Esophagus (tissue), 2 donors: ENCODE data around the gene IQGAP3. TPM values are rescaled to one million over a fixed set of nuclear protein-coding genes. Genes with fewer than 3 reads are reported as not detected.

ENCODE experiments used
- H3K27ac ChIP-seq, 2 donors: one replicate each; pipeline ENCODE4 v1.5.1; 2013; ENCODE audit warnings: low read depth in 2 of 2, mild to moderate bottlenecking in 2 of 2, inconsistent platforms in 1 of 2, low read length in 1 of 2, moderate library complexity in 1 of 2
- H3K27me3 ChIP-seq, 2 donors: one replicate each; pipeline ENCODE4 v1.6.1; 2013; ENCODE audit warnings: low read length in 2 of 2, control low read depth in 1 of 2, mild to moderate bottlenecking in 1 of 2; ENCODE audit not compliant: insufficient read depth in 2 of 2, control insufficient read depth in 1 of 2
- H3K36me3 ChIP-seq, 2 donors: one replicate each; pipeline ENCODE4 v1.6.1; 2013; ENCODE audit warnings: low read length in 1 of 2; ENCODE audit not compliant: control insufficient read depth in 2 of 2, insufficient read depth in 2 of 2
- H3K4me1 ChIP-seq, 2 donors: one replicate each; pipeline ENCODE4 v1.6.1; 2013; ENCODE audit warnings: low read length in 1 of 2; ENCODE audit not compliant: control insufficient read depth in 2 of 2, insufficient read depth in 2 of 2
- H3K4me3 ChIP-seq, 2 donors: one replicate each; pipeline ENCODE4 v1.5.1; 2013; ENCODE audit warnings: low read length in 2 of 2, mild to moderate bottlenecking in 2 of 2, low read depth in 1 of 2, moderate library complexity in 1 of 2
- H3K9me3 ChIP-seq, 2 donors: one replicate each; pipeline ENCODE4 v1.6.1; 2013; ENCODE audit warnings: mild to moderate bottlenecking in 2 of 2, low read depth in 1 of 2, low read length in 1 of 2, moderate library complexity in 1 of 2; ENCODE audit not compliant: control insufficient read depth in 2 of 2, insufficient read depth in 1 of 2
- WGBS, 2 donors: extraction: QIAGEN DNeasy Blood & Tissue Kit; methylation state at CpG; one replicate each; pipeline ENCODE4 v1.1.7; 2013; 5-methylcytosine and 5-hydroxymethylcytosine counted together
- polyA plus RNA-seq, 2 donors: library from polyadenylated mRNA; stranded (reverse); fragments of 200-250 nt; gene quantifications; one replicate each; pipeline ENCODE4 v1.2.3, GENCODE V29; 2013
- donor health status: healthy with polysubstance abuse.
- donor health status: Bipolar disorder and iron deficiency.

The IQGAP3 gene
- polyA plus RNA-seq, 2 donors = 3.8 to 7.8 TPM

DNA sequence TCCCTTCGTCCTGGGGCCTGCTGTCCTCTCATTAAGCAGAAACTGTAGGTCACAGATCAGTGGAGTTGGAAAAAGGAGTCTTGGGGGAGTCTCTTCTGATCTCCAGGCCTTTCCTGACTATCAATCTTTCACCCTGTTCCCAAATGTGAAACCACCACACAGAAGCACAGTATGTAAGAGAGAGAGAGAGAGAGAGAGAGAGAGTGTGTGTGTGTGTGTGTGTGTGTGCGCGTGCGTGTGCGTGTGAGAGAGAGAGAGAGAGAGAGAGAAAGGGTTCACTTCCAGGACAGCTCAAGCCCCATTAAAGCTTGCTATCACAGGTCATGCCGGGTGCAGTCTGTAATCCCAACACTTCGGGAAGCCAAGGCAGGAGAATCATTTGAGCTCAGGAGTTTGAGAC lies 5.7 kb upstream of the IQGAP3 start:
- Histone ChIP-seq H3K36me3 (no peaks in the 10 kb centered on the region), H3K27ac (no peak overlapping the region), H3K27me3 (no peaks in the 10 kb centered on the region), H3K4me1 (no peaks in the 10 kb centered on the region), H3K9me3 (no peaks in the 10 kb centered on the region), H3K4me3 (no peak overlapping the region)
- 51 to 69% methylated on average over 3 to 7 of the region's 7 CpGs for WGBS, 2 donors

DNA sequence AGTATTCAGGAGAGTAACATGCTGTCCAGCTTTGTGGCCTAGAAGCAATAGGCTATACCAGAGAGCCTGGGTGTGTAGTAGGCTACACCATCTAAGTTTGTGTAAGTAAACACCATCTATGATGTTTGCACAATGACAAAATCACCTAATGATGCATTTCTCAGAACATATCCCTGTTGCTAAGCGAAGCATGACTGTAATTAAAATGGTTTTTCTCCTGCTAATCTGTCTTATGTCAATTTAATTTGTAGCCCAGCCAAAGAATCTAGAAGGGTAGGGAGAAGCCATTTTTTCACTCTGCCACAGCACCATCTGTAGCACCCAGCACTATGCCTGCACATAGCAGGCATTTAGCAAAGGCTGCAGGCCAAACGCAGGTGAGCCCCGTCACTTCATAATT lies 5.2 kb upstream of the IQGAP3 start:
- Histone ChIP-seq H3K4me1 (no peaks in the 10 kb centered on the region), H3K9me3 (no peaks in the 10 kb centered on the region), H3K27ac (no peak overlapping the region), H3K36me3 (no peaks in the 10 kb centered on the region), H3K4me3 (no peak overlapping the region), H3K27me3 (no peaks in the 10 kb centered on the region)
- WGBS, 2 donors = 84 to 85% methylated on average over 3 of the region's 3 CpGs

DNA sequence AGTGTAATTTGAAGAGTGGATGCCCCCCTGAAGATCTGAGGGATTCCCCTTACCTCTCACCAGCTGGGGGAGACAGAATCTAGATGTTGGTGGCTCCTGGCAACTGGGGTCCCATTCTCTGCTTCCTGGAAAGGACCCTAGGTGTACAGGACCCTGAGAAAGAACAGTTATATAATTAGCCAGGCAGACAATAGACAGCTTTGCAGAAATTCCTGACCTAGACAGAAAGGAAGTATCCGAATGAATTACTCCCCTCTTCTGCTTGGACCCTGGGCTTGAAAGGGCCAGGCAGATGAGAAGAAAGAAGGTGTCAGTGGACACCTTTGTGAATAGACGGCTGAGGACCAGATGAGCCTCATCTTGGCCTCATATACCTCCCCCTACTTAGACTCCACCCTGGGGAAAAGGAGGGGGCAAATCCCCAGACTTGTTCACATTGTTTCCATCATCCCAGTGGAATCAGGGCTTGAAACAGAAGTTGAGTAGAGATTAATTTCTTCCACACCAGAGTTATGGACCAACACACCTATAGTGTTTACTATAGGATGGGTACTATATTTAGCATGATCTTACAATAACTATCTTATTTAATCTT lies 1.8 kb upstream of the IQGAP3 start:
- Histone ChIP-seq H3K36me3 (no peaks in the 10 kb centered on the region), H3K4me3 (no peak overlapping the region), H3K4me1 (peaks cover 2% of the 10 kb centered on the region in 2 donors), H3K27me3 (no peaks in the 10 kb centered on the region), H3K9me3 (no peaks in the 10 kb centered on the region), H3K27ac (no peak overlapping the region)
- 49 to 78% methylated on average over 2 of the region's 2 CpGs for WGBS, 2 donors

DNA sequence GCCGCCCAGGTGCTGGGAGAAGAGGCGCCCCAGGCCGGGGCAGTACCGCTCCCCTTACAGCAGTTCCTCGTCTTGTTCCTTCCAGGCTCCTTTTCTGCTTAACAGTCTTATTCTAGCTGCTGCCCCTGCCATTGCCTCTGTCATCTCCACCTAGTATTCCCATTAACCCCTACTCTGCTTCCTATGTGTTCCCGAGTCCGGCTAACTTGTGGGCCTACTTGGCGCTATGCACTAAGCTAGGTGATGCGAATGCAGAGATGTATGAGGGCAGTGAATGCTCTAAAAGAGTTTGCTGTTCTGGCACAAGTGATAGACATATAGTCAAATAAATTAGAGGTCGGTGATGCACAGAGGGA lies 276 bp upstream of the IQGAP3 start:
- Histone ChIP-seq H3K36me3 (no peaks in the 10 kb centered on the region), H3K4me1 (peaks cover 2% of the 10 kb centered on the region in 2 donors), H3K27me3 (no peaks in the 10 kb centered on the region), H3K9me3 (no peaks in the 10 kb centered on the region), H3K27ac (no peak overlapping the region), H3K4me3 (no peak overlapping the region)
- 37 to 38% methylated on average over 9 to 10 of the region's 10 CpGs for WGBS, 2 donors

DNA sequence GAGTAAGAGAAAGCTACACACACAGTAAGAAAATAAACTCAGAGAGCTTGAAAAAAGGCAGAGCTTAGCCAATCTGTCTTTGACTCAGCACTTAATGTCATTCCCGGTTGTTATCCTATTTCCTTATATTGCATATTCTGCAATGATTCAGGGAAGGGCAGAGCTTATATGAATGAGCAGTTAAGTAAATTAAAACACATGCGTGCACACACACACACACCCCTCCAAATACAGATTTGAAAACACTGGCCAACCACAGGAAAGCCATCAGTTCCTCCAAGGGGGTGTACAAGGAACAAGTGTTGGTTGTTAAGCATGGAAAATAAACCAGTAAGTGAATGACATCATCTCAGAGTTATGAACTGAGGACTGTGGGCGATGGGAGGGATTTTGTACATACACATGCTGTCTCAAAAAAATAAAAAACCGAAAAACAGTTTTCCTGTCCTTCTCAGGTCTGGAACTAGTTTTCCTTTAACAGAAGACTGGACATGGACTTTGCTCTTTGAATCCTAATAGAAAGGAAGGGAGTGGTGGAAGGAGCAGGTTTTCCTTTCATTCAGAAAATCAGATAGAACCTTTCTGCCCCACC lies 1.0 kb downstream of the IQGAP3 start:
- H3K36me3 ChIP-seq = no peaks in the 10 kb centered on the region
- H3K27me3 ChIP-seq = no peaks in the 10 kb centered on the region
- H3K9me3 ChIP-seq = no peaks in the 10 kb centered on the region
- H3K27ac ChIP-seq = peak overlapping the region in 1 of 2 donors; percentile 42
- H3K4me3 ChIP-seq = peak overlapping the region in 1 of 2 donors; percentile 53
- peaks cover 2% of the 10 kb centered on the region in 2 donors for H3K4me1 ChIP-seq
- WGBS, 2 donors = 13 to 15% methylated on average over 4 of the region's 4 CpGs

DNA sequence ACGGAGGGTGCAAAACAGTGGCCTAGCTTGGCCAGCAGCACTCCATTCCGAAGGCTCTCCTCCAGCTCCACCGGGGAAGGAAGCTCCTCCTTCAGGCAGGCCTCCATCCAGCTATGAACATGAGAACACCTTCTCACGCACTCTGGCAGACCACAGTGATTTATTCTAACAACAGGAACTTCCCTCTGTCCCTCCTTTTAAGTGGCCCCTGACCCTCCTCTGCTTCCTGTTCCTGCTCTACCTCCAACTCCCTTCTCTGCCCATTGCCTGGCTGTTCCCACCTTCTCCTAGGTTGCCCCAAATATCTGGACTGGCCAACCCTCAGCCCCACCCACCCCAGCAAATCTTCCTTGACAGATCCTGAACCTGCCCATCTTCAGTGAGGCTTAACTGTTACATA lies 5.9 kb downstream of the IQGAP3 start:
- Histone ChIP-seq H3K4me1 (peaks cover 0 to 3% of the 10 kb centered on the region in 2 donors), H3K4me3 (no peak overlapping the region), H3K9me3 (no peaks in the 10 kb centered on the region), H3K36me3 (no peaks in the 10 kb centered on the region), H3K27me3 (no peaks in the 10 kb centered on the region), H3K27ac (no peak overlapping the region)
- 95 to 96% methylated on average over 4 of the region's 4 CpGs for WGBS, 2 donors

DNA sequence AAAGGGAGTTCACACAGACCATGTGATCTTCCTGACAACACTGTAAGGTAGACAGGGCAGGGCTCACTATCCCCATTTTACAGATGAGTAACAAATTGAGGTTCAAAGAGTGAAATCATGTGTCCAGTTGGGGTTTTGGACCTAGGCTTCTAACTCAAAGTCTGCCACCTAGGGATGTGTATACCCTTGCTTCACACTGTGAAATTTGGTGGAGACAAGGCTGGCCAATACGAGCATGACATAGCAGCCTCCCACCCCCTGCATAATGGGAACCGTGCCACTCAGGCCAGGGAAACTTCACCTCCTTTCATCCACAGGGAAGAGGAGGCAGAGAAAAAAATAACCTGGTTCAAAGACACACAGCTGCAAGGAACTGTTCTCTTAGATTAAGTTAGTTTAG lies 6.8 kb downstream of the IQGAP3 start:
- no peak overlapping the region for H3K27ac ChIP-seq
- 90 to 91% methylated on average over 2 of the region's 2 CpGs for WGBS, 2 donors
- peaks cover 0 to 3% of the 10 kb centered on the region in 2 donors for H3K4me1 ChIP-seq
- H3K27me3 ChIP-seq = no peaks in the 10 kb centered on the region
- no peaks in the 10 kb centered on the region for H3K36me3 ChIP-seq
- no peak overlapping the region for H3K4me3 ChIP-seq
- H3K9me3 ChIP-seq = no peaks in the 10 kb centered on the region

DNA sequence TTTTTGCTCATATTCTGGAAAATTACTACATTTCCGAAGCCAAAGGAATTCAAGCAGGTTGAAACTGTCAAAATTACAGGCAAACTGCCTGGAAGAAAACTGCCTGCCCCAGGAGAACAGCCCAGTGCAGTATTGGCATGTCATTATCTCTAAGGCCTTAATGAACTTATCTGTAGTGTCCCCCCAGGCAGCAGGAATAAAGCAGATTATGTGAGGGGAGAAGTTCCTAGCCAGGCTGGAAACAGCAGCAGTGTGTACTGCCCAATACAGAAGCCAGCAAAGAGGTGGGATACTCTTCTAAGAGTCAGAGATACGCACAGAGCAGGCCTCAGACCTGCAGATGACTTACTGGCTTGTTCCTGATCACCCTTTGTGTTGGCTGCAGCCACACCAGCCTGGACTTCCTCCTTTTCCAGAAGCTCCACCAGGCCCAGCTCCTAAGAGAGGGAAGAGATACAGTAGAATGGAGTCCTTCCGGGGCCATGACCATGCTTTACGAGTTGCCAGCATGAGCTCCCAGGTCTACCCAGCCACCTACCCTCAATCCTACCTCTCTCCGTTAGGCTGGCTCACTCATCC lies 11.7 kb downstream of the IQGAP3 start:
- Histone ChIP-seq H3K4me1 (peaks cover 0 to 3% of the 10 kb centered on the region in 2 donors), H3K4me3 (no peak overlapping the region), H3K36me3 (peaks cover 0 to 5% of the 10 kb centered on the region in 2 donors), H3K9me3 (no peaks in the 10 kb centered on the region), H3K27me3 (no peaks in the 10 kb centered on the region), H3K27ac (no peak overlapping the region)
- WGBS, 2 donors = 76 to 78% methylated on average over 5 of the region's 5 CpGs

DNA sequence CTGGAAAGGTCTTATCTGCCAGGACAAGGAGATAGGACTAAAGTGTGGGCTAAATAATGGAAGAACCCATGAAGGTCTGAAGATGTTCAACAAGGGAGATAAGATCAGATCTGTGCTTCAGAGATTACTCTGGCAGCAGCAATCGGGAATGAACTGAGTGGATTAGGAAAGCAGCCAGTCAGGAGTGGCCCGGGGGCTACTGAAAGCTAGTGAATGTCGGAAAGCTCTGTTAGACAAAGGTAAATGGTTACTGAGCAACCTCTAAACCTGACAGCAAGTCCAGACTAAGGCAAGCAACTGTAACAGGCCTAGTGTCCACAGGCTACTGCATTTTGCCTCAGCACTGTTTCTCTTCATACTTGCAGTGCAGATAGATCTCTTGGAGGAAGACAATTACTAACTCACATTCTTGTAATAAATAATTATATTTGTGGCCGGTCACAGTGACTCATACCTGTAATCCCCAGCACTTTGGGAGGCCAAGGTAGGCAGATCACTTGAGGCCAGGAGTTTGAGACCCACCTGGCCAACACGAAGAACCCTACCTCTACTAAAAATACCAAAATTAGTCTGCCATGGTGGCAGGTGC lies 12.5 kb downstream of the IQGAP3 start:
- 42 to 70% methylated on average over 5 of the region's 5 CpGs for WGBS, 2 donors
- Histone ChIP-seq H3K4me3 (no peak overlapping the region), H3K27me3 (no peaks in the 10 kb centered on the region), H3K36me3 (peaks cover 0 to 5% of the 10 kb centered on the region in 2 donors), H3K4me1 (peaks cover 0 to 3% of the 10 kb centered on the region in 2 donors), H3K9me3 (no peaks in the 10 kb centered on the region), H3K27ac (no peak overlapping the region)
